NCI-H2029 (cell line): ENCODE measurements around the gene WASHC3.
"Not testable (repeated sequence)": the region's sequence is repeated elsewhere in the genome, so short reads cannot be mapped to it uniquely, and the experiment has no call there.

ENCODE experiments used
- DNase-seq: peaks from one replicate; lab custom pipeline; 2025; lab: John Stamatoyannopoulos, UW

The WASHC3 gene, protein sequence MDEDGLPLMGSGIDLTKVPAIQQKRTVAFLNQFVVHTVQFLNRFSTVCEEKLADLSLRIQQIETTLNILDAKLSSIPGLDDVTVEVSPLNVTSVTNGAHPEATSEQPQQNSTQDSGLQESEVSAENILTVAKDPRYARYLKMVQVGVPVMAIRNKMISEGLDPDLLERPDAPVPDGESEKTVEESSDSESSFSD

DNA sequence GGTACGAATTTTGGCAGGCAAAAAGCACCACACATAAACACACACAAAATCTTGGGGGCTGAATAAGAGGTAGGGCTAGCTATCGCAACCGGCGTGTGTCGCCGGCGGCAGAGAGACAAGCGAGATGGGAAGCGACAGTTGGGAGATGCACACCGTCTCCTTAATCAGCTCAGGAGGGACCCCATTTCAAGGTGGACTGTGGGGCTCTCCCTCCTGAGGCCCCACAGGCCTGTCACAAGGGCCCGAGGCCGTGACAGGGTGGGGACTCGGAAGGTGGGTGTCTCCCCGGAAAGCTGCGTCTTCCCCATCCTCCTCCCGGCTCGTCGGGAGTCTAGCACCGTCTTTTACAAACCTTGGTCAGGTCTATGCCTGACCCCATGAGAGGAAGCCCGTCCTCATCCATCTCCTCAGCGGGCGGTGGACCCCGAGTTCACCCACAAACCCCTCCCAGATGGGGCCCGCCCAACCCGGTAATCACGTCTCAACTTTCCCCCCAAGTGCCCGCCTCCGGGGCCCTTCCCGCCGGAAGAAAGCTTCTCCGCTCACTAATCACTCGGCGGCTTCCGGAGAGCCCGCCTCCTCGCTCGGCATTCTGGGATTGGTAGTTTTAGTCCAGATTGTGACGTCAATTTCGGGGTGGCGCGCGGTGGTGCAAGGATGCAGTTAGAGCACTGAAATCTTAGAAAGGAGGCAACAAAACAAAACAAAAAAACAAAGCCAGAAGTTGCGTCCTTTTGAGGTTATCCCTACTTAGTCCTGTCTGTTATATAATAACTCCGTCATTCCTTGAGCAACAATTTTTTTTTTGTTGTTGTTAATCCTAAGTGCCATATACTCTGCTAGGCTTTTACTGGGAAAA is at the start of gene WASHC3:
Gene WASHC3, minus strand, starts transcription at position 432 of the 859 bp plus-strand sequence. Its CDS starts 29 bp downstream, at position 403.
- peak; percentile 92 for DNase-seq

DNA sequence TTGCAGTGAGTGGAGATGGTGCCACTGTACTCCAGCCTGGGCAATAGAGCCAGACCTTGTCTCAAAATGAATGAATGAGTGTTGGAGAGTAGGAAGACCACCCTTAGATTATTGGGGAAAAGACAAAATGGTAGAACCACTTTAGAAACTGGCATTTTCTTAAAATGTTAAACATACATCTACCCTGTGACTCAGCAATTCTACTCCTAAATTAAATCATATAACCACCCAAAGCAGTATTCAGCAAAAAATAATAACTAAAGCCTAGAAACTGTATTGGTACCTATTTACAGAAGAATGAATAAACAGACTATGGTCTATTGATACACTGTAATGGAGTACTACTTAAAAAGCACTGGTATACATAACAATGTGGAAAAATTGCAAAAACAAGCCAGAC is 49.0 kb upstream of the WASHC3 start:
- no peak for DNase-seq

DNA sequence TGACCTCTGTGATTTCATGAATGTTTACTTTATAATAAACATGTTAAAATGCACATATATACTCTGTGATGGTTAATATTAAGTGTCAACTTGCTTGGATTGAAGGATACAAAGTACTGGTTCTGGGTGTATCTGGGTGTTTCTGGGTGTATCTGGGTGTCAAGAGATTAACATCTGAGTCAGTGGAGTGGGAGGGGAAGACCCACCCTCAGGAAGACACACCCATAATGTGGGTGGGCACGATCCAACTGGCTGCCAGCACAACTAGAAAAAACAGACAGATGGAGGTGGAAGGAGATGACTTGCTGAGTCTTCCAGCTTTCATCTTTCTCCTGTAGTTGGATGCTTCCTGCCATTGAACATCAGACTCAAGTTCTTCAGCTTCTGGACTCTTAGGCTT is 46.2 kb upstream of the WASHC3 start:
- DNase-seq, result no peak

DNA sequence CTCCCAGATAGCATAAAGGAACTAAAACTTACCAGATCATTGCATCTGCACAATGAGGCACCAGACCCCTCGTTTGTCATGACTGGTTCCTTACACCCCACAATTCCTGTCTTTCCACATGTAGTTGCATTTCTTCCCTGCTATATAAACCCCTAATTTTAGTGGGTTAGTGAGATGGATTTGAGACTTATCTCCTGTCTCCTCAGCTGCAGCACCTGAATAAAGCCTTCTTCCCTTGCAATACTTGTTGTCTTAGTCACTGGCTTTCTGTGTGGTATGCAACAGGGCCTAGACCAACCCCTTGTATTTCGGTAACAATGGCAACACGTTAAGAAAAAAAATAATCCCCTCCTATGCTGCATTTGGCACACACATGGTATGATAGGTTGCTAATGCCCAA is 45.1 kb upstream of the WASHC3 start:
- DNase-seq, result no peak

DNA sequence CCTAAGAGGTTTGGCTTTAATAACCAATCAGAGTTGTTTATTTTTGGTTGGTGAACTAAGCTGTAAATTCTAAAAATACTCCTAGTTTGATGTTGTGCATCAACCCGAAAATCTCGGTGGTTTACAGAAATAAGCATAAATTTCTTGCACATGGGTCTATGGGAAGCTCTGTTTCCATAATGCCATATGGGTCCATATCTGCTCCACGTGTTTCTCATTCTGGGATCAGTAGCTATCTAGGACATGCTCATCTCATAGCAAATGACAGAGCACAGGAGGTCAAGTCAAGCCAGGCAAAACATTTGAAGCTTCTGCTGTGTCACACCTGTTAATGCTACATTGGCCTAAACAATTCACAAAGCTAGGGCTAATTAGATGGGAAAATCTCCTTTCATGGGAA is 35.1 kb upstream of the WASHC3 start:
- no peak for DNase-seq

DNA sequence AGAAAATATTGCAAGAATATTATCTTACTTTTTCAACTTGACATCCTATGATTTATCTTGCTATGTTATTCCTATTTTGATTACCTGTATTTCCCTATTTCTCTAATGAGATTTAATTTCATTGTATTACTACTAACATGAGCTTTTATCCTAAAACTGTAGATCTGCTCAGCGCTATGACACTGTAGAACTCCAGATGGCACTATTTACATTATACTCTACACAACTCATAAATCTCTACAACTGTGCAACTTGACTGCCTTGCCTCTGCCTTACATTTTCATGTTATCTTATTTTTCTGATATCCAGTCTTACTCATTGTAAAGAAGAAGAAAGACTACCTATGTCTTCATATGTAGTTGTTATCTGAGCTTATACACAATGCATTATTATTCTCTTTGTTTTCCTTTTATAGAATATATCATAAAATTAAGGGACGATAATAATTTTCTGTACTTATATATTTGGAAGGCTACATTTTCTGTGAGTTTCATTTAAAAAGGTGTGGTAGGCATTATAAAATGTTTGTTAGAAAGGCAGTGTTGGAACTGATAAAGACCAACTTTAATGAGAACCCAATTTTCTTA is 34.0 kb upstream of the WASHC3 start:
- no peak for DNase-seq

DNA sequence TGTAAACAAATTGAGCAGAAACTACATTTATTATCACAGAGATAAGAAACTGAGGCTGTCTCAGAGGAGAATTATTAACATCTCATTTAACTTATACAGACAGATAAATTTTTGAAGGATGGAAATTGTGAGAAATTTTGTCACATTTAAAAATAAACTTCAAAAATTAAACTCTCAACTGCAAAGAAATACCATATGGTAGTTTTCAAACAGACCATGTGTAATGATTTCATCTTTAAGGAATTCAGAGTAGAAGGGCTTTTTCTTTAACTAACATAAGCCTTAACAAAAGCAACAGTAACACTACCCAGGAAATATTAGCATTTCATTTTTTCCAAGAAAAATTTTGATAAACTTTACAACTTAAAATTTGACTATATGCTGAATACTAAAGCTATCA is 31.5 kb upstream of the WASHC3 start:
- no peak for DNase-seq

DNA sequence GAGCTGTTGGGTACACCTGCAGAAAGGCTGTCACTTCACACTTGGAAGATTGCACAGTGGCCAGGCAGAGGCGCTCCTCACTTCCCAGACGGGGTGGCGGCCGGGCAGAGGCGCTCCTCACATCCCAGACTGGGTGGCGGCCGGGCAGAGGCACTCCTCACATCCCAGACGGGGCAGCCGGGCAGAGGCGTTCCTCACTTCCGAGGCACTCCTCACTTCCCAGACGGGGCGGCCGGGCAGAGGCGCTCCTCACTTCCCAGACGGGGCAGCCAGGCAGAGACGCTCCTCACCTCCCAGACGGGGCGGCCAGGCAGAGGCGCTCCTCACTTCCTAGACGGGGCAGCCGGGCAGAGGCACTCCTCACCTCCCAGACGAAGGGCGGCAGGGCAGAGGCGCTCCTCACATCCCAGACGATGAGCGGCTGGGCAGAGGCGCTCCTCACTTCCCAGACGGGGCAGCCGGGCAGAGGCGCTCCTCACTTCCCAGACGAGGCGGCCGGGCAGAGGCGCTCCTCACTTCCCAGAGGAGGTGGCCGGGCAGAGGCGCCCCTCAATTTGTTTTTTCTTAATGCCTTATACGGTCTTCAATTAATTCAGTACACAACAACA is 27.5 kb upstream of the WASHC3 start:
- DNase-seq, result not testable (repeated sequence)

DNA sequence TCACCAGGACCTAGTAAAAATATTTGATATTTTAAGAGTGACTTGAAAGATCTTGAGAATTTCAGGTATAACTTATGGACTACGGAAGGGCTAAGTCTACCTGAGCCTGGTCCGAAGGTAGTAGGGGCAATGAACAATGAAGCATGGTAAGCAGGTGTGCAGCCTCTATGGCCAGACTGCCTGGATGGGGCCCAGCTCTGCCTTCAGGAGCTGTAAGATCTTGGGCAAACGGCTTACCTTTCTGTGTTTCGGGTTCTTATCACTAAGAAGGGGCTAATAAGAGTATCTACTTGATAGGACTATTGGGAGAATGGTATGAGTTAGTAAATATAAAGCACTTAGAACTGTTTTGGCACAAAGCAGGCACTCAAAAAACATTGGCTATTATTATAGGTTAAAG is 19.1 kb upstream of the WASHC3 start:
- DNase-seq, result no peak

DNA sequence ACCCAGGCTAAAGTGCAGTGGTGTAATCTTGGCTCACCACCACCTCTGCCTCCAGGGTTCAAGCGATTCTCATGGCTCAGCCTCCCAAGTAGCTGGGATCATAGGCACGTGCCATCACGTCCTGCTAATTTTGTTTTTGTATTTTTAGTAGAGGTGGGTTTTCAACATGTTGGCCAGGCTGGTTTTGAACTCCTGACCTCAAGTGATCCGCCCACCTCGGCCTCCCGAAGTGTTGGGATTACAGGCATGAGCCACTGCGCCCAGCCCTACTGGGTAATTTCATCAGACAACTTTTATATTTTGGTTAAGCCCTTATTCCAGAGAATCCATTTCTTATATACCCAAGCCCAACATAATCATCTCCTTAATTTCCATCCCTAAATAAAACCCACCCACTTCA is 10.3 kb upstream of the WASHC3 start:
- DNase-seq, result not testable (repeated sequence)

DNA sequence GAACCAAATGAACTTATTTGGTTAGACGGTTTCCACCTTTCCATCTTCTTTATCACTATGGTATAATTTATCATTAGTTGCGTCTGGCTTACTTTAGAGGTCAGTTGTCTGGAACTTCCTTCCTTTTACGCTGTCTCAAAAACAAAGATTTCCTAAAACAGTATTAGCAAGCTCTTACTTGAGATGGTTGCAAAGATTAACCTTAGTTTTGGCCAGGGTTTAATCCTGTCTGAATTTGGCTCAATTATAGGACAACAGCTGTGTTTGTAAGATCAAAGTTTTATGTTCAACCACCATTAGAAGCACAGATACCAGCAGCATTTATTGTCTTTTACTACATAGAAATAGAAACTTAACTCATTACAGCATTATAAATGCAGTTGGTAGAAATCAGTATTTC is 7.9 kb upstream of the WASHC3 start:
- DNase-seq, result no peak

DNA sequence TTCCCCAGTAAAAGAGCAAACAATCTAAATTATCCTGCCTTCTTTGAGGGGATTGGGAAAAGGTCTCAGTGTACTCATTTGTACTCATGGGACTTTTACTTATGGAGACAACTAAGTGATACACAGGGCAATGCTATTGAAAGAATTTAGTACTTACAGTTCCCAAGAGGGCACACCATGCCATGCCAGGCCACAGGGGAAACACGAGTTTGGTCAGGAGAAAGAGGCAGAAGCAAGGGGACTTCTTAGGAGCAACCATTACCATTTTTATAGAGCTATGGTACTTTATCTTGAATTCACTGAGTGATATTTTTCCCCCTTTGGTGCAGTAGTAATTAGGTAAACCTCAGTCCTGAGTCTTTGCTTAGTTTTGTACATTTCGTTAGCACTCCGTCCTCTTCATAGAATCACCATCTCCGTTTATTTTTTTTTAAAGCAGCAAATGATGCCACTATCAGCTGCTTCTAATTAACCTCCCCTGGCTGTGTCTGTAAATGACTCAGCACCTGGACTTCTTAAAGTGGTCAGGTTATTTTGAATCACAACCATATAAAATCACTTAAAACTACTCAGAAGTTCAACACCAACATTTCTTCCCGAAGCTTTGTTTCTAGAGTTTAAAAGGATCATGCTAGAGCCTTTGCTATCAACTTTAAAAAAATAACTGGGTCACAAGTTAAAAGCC is 5.9 kb upstream of the WASHC3 start:
- DNase-seq, result no peak

DNA sequence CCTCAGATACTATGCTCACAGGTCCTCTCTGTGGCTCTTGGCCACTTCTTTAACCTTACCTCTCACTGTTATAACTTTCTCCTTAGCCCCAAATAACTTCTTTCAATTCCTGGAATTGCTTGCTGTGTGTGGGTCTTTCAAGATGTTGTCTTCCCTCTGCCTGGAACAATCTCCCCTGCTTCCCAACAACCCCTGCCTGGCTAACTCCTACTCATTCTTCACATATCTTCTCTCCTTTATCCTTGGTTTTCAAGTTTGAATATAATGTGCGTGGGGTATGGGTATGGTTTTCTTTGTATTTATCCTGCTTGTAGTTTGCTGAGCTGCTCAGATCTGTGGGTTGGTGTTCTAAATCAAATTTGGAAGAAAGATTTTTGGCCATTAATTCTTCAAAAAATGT is 2.7 kb upstream of the WASHC3 start:
- DNase-seq, result no peak

DNA sequence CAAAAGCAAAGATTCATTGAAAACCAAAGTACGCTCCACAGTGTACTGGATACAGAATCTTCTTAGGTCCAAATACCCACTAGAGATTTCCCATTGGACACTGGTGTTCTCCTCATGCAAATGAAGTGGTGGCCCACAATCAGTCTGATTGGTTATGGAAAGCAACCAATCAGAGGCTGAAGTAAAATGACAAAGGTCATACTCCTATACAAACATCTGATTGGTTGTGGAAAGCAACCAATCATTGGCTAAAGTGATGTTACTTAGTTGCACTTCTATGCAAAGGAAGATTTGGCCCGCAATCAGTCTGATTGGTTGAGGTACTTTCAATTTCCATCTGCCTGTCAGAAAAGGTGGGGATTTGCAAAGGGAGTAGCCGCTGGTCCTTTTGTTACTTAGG is 1.3 kb upstream of the WASHC3 start:
- DNase-seq, result no peak

DNA sequence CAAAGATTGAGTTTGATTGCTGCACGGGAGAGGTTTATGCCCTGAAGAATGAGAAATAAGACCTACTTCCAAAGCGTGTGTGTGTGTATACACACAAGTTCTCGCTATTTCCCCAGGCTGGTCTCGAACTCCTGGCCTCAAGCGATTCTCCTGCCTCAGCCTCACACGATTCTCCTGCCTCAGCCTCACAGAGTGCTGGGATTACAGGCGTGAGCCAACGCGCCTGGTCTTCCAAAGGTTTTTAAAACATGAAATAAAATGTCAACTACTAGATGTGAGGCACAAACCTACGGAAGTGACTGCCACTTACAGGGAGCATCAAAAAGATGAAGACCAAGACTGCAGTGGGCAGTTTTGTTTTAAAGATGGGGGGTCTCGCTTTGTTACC is 622 bp upstream of the WASHC3 start:
- no peak for DNase-seq

DNA sequence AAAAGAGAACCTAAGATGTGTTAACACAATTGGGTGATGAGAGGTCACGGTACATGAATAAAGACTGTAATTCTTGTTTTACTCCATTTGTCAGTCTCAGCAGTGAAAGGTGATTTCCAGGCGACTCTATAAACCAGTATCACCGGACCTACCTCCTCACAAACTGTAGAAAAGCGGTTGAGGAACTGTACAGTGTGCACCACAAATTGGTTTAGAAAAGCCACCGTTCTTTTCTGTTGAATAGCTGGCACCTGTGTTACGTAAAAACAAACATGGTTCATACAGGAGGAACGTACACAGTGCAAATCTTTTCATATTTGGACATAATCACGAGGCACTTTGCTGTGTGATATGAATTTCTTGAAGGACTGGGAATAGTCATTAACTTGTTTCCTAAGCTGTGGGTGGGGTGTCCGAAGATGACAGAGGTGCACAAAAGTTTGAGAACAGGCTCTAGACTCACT is 663 bp downstream of the WASHC3 start:
- DNase-seq, result no peak

DNA sequence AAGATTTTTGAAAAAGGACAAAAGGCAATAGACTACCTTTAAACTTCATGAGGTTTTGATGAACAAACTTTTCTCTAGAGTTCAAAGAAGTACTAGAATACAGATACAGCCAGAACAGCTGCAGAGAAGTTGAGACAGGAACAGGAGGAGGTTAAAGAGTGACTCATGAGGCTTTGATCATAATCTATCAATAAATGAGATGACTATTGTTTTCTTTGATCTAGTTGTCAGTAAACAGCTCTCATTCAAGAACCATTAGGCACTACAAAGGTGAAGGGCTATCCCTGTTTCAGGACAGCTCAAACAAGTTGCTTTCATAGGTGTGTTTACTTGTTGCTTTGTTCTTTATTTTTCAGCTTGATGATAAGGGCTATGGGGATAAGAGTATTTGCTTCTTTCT is 2.4 kb downstream of the WASHC3 start:
- DNase-seq, result no peak

DNA sequence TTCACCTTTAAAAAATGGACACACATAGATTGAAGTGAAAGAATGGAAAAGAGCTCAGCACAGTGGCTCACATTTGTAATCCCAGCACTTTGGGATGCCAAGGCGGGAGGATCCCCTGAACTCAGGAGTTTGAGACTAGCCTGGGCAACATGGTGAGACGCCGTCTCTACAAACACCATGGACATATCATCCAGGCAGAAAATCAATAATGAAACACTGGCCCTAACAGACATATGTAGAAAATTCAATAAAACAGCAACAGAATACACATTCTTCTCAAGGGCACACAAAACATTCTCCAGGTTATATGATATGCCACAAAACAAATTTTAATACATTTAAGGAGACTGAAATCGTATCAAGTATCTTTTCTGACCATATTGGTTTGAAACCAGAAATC is 7.4 kb downstream of the WASHC3 start:
- no peak for DNase-seq

DNA sequence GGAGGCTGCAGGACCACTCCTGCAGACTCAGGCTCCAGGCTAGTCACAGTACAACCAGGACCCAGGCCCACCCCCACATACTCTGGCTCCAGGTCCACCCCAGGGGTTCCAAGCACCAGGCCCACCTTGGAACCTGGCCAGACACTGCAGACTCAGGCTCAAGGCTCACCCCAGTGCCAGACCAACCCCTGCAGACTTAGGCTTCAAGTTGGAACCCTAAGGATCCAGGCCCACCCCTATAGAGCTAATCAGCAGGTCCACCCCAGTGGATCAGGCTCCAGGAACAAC is 8.8 kb downstream of the WASHC3 start:
- DNase-seq, result no peak

DNA sequence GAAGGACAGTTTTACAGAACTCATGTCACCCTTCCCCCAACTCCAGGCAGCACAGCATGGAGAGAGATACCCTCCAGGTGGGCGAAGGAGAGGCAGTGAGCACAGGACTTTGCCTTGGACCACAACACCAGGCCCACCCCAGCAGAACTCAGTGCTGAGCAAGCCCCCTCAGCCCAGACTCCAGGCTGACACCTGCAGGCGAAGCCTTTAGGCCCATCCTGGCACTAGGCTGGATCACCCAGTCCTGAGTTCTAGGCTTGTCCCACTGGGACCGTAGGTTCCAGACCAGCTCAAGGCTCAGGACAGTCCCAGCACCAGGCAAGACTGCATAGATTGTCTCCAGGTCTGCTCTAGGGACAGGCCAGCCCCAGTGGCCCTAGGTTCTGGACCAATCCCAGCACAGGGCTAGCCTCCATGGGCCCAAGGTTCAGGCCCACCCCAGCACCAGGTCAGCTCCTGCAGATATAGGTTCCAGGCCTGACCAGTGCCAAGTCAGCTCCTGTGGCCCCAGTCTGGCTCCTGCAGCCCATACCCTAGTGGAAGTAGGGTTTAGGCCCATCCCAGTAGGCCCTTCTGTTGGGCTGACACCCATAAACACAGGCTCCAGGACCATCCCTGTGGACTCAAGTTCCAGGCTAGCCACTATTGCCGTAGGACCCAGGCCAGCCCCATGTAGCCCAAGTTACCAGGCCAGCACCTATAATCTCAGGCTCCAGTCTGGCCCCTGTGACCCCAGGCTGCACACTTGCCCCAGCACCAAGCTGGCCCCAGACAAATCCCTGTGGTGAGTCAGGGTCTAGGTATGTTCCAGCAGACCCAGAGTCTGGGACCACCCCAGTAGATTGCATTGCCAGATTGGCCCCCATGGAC is 9.4 kb downstream of the WASHC3 start:
- no peak for DNase-seq

DNA sequence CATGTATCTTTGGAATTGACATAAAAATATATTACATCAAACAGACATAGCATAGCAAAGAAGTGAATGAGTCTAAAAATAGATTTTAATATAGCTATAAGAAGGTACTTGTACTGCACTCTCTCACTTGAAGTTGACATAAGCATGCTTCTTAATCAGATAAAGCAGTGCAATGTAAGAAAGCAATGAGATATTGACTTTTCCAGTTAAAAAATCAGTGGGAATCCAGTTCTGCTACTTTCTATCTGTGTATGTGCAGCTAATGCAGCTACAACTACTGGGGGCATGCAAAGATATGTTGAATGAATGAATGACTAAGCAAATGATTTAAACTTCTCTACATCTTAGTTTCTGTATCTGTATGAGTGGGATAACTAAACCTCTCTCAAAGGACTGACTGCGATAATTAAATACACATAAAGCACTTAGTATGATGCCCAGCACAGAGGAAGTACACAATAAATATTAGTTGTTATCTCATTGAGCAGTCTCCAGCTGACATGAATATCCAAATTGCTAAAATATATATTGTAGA is 10.3 kb downstream of the WASHC3 start:
- DNase-seq, result no peak
